CD4-positive, alpha-beta T cell treated with Interleukin-15 for 4 hours (primary cell): ENCODE measurements around the gene CPNE5.

Experiments
- DNase-seq: peaks from one replicate; pipeline ENCODE4 v3.0.0-alpha.2; 2020; ENCODE audit warnings: low spot score

CPNE5 gene

DNA sequence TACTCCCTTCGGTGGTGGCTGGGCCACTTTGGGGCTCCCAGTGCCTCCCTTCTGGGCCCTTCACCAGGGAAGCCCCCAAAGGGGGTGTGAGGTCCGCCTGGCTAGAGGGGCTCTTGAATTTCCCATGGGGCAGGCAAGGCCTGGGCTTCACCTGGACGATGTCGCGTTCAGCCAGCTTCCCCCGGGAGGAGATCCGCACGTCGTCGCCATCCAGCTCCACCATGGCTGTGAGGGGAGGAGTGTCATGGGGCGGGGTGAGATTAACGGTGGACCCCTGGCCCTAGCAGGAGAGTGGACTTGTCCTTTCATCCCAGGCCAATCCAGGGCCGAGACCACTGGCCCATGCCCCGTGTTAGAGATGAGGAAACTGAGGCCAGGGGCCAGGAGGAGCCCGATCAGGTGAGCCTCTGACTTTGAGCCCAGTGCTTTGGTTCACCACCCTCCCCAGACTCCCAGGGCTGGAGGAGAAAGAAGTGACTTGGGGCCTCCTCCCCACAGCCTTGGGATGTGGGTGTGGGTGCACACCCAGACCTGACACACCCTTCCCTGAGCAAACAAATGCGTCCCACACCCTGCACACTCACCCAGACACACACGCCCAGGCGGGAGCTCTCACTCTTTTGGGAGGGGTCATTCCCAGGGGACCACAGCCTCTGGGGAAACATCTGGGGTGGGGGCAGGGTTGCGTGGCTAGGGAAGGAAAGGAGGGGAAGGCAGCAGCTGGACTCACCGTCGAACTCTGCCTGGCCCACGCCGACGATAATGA lies 95.5 kb downstream of the CPNE5 start:
- DNase-seq: no peak

DNA sequence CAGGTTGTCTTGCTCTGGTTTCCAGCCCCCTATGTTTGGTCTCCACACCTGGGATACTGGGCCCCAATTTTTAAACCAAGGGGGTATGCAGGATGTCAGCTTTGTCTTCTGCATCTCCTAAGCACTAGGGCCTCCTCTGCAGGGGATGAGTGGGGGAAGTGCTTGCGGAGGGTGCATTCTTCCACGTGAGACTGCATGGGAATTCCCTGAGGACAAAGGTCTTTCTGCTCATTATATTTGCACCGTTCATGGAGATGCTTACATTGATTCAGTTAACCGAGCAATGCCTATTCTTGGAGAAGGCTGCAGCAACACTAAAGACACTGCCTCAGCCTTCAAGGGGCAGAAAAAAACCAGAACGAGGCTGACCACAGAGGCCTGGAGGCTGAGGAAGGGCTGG lies 96.2 kb downstream of the CPNE5 start:
- DNase-seq: no peak

DNA sequence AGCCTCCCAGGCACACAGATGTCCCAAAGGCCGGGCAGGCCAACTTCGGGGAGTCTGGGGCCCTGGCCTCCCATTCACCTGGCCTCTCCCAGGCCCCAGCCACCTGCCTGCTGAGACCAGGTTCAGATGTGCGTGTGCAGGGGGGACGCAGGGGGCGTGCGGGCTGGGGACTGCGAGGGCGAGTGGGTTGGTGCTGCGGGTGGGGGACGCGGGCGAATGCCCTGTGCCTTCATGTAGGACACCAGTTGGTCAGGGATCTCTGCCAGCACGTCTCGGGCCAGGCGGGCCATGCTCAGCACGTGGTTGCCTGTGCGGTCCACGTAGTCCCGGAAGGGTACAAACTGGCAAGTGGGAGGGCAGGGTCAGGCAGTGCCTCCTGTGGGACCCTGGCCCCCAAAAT lies 97.1 kb downstream of the CPNE5 start:
- DNase-seq: no peak

DNA sequence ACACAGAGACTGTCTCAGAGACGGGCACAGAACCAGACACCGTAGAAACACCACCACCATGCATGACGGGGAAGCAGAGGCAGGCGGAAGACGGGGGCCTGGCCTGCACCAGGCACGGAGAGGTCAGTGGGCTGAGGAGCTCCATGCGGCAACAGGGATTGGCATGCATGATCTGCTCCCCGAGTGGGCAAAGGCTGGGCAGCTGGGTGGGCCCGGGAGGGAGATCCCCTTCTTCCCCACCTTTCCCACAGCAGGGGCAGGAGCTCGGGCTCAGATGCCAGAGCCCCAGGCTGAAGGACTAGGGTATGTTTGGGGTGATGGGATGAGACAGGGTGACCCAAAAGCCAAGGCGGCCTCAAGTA lies 98.4 kb downstream of the CPNE5 start:
- DNase-seq: no peak

DNA sequence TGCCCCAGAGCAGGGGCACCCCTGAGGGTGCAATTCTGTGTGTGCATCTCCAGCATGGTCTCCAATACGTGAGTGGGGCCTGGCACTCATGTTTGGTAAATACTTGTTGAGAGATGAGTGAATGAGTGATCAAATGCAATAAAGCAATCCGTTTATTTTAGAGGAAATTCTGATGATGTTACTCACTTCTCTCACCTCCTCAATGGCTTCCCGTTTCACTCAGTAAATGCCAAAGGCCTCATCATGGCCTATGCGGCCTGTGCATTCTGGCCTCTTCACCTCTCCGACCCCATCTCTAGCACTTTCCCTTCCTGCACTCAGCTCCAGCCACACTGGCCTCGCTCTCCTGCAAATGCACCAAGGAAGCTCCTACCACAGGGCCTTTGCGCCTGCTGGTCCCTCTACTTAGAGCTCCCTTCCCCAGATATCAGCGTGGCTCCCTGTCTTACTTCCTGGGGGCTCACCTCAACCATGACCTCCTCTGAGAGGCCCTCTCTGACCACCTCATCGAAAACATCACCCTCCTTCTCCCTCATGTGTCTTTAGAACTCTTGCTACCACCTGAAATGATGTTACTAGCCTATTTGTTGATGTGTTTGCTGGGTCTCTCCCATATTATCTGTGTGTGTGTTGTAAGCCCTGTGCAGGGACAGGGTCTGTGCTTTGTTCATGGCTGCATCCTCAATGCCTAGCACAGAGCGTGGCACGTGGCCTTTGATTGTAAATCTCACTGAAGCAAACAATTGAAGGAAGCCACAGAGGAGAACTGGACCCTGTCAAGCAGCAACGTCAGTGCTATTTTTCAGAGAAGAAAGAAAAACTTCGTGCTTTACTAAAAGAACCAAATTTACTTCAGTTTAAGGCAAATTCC lies 99.1 kb downstream of the CPNE5 start:
- DNase-seq: no peak

DNA sequence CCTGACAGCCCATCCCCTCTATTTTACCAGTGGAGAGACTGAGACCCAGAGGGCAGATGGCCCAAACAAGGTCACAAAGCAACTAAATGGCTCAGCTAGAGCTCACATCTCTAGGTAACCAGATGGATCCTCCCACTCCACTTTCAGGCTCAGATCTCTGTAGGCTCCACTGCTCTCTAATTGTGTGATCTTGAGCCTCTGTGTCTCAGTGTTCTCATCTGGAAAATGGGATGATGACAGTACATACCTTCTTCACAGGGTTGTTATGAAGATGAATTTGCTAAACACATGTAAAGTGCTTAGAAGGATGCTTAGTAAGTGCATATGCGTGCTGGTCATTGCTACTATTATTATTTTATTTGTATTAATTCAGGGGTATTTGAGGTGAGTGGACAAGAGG lies 101.1 kb downstream of the CPNE5 start:
- DNase-seq: no peak

DNA sequence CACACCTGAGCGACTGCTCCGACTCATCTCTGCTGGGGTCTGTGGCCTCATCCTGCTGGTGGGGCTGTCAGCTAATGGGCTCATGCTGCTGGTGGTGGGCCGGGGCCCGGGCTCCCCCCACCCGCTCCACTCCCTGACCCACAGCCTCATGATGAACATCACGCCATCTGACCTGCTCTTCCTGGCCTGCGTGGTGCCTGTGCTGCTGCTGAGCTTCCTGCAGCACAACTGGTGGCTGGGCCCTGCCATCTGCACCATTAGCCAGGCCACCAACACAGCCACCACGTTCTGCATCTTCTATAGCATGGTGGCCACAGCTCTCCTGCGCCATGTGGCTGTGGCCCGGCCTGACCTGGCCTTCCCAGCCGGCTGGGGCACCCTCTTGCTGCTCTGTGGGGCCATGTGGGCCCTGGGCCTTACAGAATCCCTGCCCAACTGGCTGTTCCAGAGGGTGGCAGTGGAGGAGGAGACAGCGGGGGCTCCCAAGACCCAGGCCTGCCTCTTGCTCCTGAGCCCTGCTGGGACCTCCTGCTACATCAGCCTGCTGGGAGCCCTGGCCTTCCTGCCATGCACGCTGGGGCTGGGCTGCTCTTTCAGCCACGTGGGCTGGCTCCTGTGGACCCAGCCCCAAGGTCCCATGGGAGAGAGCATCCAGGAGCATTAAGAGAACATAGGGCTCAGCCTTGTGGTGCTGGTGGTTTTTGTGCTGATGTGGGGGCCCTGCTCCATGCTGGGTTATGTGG lies 102.0 kb downstream of the CPNE5 start:
- no peak for DNase-seq

DNA sequence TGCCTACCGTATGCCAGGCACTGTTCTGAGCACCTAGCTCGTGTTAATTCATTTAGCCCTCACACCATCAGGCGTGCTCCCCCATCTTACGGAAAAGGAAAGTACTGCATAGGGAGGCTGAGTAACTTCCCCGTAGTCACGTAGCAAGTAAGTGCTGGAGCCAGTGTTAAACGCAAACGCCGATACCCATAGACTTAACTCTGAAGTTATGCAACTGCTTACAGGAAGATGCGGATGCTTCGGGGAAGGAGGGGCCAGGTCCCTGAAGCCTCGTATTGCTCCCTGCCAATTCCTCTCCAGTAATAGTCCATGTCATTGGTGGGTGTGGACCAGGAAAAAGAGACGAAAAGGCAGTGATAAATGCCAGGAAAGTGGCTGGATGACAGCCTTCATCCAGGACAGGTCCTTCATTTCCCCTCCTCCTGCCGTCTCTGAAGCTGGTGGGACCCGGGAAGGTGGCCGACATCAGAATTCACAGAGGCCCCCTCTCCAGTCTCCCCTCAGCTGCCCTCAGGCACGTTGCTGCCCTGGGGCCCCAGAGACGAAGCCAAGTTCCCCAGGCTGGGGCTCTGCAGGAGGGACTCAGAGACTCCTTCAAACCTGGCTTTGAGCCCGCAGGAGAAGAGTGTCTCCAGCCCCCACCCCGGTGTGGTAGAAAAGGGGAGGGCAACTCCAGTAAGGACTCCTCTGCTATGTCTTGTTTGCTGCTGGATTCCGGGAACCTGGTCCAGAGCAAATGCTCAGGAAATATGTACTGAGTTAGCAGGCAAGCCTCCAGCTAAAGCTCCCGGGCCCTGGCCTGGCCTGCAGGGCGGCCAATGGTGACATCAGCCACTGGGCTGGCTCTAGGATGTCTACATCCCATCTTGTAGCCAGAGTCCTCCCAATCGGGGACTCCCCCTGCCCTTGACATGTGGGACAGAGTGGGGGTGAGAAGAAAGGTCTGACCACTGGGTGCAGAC lies 103.9 kb downstream of the CPNE5 start:
- no peak for DNase-seq

DNA sequence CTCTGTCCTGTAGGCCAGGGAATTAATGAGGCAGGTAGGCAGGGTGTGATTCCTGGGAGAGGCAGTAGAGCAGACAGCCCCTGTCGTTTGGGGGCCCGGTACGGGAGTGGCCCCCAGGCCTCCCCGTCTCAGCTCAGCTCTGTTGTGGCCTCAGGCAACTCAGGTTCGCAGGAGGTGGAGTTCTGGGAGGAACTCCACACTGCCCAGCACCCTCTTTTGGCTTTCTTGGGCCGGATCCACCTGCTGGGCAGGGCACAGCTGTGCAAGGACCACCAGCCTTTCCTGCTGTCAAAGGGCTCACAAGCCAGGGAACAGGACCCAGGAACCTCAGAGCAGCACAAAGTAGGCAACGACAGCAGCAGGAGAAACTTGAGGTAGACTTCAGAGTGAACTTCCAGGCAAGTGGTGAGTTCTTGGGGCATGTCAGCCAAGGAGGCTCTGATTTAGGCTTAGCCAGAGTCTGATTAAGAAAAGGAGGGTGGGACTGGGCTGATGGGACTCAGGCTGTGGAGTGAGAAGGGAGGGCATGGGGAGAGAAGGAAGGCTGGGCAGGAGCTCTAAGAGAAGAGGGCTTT lies 104.7 kb downstream of the CPNE5 start:
- no peak for DNase-seq

DNA sequence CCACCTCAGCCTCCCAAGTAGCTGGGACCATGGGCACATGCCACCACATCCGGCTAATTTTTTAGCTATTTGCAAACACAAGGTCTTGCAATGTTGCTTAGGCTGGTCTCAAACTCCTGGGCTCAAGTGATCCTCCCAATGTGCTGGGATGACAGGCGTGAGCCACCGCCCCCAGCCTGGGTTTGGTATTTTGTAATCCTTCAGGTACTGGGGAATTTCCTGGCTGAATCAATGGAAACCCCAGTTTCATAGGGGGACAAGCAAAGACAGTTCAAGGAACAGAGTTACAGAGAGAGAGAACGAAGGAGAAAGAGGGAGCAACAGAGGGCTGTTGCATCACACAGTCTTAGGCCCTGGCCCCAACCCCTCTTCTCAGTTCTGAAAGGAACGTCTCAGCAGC lies 105.9 kb downstream of the CPNE5 start:
- DNase-seq: no peak

DNA sequence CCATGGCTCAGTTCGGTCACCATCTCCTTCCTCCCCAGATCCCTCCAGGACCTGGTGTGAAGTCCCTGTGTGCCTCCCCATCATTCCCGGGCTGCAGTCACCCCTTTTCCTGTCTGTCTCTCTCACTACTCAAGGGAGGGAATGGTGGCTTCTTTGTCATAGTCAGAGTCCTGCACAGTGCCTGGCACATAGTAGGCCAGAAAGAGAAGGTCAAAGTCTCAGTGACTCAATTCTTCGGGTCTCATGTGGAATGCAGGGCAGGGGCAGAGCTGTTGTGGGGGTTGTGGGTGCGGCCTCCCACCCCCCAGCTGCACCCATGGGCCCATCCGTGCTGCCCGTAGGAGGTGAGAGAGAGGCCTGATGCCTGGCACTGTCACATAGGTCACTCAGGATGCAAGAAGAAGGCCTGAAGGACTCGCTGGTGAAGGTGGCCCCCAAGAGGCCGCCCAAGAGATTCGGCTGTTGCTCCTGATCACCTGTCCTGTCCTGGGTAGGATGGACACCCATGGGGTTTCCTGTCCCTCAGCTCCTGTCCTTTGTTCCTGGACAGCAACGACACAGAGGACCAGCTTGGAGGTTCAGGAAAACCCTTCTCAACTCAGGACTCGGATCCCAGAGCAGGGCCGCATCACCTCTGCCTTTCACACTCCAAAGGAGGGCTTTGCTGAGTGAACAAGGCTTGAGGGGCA lies 107.5 kb downstream of the CPNE5 start:
- DNase-seq: no peak

DNA sequence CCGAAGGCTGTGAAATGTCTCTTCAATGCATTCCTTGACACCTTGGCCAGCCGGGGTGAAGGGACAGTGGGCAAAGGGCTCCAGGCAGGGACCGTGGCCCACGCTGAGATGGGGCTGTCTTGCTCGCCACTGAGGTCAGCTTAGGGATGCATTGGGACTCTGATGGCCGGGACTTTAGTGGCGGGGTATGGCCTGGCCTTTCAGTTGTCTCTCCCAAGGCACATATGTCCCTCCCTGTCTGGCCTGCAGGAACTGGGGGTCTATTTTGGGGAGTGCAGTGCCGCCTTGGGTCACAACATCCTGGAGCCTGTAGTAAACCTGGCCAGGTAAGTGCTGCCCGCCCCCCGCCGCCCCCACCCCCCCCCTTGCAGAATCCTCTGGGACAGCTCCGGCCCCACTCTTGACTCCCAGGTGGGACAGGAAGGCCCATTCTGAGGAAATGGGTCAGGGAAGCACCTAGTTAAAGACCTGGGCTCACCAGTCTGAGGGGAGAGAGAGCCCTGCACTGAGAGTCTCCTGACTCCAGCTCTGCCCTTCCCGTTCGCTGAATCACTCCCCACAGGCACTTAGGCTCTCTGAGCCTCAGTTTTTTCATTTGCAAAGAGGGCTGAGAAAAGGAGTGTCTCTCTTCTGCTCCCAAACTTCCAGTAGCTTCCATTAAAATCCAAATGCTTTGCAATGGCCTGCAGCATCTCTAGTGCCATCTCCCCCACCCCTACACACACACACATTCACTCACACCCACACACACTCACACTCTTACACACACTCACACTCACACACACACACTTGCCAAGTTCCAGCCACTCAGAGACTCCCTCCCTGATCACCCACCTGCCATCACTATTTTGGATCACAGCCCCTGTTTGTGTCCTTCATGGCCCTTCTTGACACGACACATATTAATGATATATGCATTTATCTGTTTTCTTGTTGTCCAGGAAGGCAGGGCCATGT lies 108.5 kb downstream of the CPNE5 start:
- DNase-seq: no peak

DNA sequence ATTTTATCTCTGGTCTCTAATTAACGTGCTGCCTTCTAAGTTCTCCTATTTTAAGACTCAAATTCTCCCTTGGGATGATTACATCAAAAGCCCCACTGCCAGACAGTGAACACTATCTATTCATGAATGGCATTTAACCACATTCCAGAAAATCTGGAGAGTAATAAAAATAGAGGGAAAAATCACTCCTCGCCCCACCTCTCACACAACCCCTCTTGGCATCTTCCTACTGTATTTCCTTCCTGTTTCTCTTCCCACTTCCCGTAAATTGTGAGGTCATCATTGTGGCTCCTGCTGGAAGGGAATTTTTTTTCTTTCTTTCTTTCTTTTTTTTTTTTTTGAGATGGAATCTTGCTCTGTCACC lies 110.1 kb downstream of the CPNE5 start:
- DNase-seq: no peak

DNA sequence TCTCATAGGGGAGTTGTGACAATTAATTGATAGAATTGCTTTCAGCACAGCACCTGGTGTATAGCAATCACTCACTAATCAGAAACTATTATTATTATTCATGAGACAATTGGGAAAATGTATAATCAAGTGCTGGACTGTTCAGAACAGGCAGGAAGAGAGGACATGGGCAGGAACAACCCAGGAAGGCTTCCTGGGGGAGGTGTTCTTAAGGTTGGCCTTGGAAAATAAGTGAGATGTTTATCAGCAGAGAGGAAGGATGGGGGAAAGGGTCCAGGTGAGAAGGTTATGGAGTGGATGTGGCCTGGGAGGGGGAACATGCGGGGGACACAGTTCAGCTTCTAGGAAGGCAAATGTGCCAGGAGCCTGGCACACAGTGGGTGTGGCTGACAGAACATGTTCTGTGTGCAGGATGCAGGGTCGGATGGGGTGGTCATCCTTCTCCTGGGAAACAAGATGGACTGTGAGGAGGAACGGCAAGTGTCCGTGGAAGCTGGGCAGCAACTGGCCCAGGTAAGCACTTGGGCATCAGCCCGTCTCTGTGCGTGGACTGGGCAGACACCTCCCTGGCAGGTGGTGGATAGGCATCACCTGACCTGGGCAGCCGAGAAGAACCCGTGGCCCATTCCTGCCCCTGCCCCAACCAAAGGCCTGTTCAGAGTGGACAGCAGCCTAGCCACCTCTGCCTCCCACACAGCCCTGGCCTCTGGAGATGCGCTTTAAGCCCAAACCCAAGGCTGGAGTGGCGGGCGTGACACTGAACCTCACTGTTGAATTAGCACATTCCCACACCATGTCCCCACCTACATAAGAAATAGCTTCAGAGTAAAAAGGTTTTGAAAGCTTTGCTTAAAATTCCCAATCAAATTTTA lies 110.7 kb downstream of the CPNE5 start:
- DNase-seq: no peak

DNA sequence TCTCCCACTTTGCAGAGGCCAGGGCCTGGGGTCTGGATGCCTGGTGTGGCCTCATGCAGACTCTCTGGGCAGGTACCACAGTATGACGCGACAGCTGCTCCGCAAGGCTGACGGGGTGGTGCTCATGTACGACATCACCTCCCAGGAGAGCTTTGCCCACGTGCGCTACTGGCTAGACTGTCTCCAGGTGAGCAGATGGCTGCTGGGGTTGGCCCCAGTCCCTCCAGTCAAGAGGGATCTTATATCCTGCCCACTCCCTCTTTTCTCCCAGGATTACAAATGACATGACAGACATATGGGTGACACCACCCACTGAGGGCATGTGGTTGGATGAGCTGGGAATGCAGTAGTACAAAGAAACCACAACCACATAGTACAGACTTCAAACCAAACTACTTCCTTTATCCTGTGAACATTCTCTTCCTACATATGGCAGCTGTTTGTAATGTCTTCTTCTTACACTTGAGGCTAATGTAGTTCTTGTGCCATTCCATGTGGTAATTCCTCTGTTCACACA lies 111.7 kb downstream of the CPNE5 start:
- no peak for DNase-seq

DNA sequence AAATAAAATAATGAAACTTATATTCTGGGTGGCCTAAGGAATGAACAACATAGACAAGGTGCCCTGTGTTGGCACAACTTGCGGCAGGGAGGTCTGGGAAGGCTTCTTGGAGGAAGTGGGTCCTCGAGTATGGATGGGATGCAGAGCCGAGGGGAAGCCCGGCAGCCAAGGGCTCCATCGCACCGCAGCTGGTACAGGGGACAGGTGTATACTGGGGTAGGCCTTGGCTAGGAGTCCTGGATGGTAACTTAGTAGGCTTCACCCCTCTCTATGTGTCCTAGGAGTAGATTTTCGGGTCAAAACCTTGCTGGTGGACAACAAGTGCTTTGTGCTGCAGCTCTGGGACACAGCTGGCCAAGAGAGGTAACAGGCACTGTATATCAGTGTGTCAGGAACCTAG lies 113.7 kb downstream of the CPNE5 start:
- no peak for DNase-seq

DNA sequence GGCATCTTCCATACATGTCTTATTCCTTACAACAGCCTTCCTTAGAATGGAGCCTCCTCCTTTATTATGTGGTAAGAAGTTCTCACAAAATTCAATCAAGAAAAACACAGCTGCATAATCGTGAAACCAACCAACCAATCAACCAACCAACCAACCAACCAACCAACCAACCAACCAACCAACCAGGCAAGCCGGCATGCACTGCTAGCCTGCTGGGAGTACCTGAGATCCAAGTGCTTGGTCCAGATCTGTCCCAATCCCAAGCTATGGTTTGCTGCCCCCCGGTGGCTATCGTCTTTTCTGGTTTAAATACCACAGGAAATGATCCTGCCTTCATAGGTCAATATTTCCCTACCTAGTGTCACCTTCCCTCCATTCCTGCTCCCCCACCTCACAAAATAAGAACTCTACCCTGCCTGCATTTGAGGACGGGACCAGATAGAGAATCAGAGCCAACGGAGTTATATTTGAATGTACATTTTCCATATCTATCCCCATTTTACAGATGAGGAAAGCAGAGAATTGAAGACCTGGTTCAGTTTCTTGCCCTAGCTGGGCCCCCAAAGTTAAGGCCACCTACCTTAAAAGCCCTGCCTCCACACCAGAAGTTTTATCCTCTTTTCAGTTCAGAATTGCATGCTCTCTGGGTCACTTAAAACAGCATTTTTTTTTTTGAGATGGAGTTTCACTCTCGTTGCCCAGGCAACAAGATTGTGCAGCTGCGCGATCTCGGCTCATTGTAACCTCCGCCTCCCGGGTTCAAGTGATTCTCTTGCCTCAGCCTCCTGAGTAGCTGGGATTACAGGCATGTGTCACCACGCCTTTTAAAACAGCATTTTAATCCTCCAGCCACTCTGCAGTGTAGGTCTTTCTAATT lies 114.5 kb downstream of the CPNE5 start:
- peak; percentile 38 for DNase-seq
